TTC549 (cell line): Measurements from ENCODE around the gene GPR17.

Source experiments
- FAIRE-seq: peaks from 2 replicates; lab custom pipeline; 2012; peaks lifted over from hg19 to GRCh38; lab: Jason Lieb, UNC

Gene GPR17

DNA sequence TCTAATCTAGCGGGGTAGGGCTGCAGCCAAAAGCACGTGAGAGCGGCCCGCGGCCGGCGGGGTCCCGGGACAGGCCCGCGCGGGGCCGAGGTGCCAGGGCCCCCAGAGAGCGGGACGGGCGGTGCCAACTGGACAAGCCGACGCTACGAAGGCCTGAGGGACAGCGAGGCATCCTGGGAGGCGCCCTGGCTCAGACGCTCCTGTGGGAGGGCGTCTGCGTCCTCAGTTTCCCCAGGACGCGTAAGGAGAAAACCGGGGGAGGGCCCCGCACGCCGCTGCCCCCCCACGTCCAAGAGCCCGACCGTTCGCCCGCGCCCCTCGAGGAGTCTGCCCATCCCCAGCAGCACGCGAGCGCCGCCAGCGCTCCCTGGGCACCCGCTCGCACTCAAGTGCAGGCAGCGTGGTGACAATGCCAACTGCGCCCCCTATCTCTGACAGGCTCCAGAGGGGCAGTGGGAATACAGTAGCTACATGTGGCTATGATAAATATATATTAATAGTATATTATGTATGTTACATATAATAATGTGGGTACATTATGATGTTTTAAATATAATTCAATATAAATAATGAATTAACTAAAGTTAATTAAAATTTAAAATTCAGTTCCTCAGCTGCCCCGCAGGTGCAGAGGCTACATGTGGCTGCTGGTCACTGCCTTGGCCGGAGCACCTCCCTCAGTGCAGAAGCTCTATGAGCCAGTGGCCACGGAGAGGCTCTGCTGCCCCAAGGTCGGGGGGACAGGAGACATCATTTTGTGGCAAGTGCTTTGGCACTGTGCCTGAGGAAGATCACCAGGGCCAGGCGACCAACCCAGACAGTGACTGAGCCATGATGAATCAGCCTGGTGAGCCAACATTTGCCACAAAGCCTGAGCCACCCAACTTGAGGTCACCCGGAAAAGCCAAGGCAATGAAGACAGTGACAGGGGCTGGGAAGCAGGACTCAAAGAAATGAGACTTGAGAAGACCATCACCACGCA is 49.8 kb downstream of the GPR17 start:
- FAIRE-seq = no peak

DNA sequence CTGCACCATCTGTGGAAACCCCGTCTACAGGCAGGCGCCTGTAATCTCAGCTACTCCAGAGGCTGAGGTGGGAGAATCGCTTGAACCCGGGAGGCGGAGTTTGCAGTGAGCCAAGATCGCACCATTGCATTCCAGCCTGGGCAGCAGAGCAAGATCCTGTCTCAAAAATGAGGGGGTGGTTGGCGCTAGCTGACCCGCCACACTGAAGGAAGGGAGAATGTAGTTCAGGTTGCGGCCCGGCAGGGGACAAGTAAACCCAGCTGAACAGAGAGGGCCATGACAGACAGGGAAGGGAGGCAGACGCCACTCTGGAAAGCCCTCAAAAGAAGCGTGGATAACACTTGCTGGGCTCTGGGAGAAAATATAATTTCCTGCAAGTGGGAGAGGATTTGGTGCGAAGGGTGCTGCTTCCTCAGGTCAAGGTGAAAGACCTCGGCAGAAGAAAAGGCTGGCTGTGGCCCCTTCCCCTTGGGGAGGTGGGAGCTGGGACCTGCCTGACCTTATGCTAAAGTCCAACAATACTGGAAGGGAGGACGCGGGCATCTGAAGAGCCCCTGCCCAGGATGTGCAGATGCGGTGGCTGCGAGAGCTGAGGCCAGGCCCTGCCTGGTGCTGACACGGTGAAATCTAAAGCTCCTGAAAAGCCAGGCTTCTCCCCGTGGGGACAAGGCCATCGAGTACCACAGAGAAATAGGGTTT is 51.7 kb downstream of the GPR17 start:
- no peak for FAIRE-seq

DNA sequence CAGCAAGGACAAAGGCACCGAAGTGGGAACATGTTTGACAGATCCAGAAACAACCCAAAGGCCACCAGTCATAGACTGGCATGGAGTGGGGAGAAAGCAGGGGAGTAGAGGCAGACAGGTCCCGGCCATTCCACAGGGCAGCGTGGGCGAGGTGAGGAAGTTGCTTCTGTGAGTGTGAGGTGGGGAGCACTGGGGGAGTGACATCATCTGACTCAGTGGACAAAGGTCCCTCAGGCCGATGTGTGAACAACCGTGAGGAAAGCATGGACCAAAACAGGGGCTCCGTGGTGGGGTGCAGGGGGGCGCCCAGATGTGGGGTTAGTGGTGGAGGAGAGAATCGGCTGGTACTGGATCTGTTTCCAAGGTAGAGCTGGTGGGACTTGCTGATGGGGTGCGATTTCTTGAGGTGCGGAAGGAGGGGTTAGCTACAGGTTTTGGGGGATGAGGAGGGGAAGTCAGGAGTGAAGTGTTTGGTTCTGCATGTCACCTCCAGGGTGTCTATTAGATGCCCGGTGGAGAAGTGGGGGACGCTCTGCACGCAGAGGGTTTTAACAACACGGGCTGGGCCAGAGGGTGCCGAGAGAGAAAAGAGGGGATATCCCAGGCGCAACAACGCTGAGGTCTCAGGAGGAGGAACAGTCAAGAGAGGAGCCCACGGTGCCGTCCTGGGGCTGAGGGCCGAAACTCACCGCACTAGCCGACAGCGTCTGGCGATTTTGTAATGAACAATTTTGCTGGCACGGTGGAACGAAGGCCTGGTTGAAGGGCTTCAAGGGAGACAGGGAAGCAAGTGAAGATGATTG is 52.8 kb downstream of the GPR17 start:
- no peak for FAIRE-seq

DNA sequence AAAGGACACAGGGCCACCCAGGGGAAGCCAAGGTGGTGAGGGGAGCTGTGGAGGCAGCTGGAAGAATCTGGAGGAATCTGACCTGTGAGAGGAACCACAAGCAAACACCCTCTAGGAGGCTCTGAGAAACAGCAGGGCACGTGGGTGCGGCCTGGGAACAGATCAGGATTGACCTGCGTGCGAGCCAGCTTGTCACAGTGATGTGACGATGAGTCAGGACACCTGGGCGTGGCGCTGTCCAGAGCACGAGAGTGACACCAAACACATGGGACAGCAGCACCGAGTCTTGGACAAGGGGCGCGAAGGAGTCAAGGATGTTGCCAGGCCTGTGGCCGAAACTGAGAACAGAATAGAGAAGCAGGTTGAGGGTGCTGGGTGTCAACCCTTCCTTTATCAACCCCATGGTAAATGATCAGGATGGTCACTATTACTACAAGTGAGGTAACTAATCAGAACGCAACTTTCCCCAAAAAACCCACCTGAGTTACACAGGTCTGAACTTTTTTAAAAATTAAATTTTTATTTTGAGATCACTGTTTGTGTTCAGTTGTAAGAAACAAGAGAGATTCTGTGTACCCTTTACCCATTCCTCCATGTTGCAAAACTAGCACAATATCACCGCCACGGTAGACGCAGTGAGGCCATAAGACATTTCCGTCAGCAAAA is 54.7 kb downstream of the GPR17 start:
- FAIRE-seq = no peak

DNA sequence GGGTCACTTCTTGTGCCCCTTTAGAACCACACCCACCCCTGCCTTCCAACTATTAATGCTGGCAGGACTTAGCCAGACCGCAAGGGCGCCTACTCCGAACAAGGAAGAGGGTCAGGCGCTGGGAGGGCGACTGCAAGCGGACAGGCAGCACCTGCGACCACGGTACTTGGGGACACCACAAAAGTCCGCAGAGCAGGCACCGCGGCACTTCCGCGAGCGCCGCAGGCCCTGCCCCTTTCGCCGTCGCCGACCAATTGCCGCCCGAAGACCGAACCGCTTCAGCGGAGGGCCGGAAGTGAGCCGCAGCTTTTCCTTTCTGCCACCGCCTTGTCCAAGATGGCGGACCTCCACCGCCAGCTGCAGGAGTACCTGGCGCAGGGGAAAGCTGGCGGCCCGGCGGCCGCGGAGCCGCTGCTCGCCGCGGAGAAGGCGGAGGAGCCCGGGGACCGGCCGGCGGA is 55.3 kb downstream of the GPR17 start, which contains the start of gene SFT2D3:
SFT2D3 (plus strand) TSS at position 305 of the 458 bp plus-strand sequence; CDS start at position 337, 32 bp downstream.
- no peak for FAIRE-seq

DNA sequence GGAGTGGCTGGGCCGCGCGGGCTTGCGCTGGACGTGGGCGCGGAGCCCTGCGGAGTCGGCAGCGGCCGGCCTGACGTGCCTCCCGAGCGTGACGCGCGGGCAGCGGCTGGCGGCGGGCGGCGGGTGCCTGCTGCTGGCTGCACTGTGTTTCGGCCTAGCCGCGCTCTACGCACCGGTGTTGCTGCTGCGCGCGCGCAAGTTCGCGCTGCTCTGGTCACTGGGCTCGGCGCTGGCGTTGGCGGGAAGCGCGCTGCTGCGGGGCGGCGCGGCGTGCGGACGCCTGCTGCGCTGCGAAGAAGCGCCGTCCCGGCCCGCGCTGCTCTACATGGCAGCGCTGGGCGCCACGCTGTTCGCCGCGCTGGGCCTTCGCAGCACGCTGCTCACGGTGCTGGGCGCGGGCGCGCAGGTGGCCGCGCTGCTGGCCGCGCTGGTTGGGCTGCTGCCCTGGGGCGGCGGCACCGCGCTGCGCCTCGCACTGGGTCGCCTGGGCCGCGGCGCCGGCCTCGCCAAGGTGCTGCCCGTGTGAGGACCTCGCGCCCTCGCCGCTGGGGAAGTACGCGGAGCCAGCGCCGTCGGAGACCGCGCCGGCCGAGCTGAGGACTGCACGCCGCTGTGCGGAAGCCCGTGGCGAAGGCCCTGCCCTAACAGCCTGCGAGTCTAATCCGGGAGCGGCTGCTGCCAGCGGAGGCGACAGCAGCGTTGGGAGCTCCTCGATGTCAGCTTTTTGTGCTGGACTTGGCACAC is 55.9 kb downstream of the GPR17 start:
- FAIRE-seq = no peak
